AG04450 (cell line): ENCODE data around the gene OSER1. TPM values are rescaled to one million over a fixed set of nuclear protein-coding genes. Genes with fewer than 3 reads are reported as not detected.

Experiments used
- CTCF ChIA-PET: fragments of 300-600, 350-600 bp; formaldehyde crosslinking; extraction: SDS; loops from one replicate; lab custom pipeline; 2022; ENCODE audit warnings: antibody characterized with exemption, inconsistent platforms; lab: Charles Lee
- POLR2A ChIA-PET: fragments of 350-600 bp; formaldehyde crosslinking; extraction: SDS; loops from one replicate; lab custom pipeline; 2021; ENCODE audit warnings: antibody characterized with exemption, inconsistent platforms; lab: Yijun Ruan, JAX
- DNase-seq: peaks from one replicate; pipeline ENCODE4 v3.0.0-alpha.2; 2011; ENCODE audit warnings: low read depth, low spot score
- H3K27ac ChIP-seq: one replicate; pipeline ENCODE4 v1.5.1; 2012; ENCODE audit warnings: low read depth, low read length, control low read depth
- H3K27me3 ChIP-seq: one replicate; pipeline ENCODE4 v1.6.0; 2012; ENCODE audit warnings: low read length; ENCODE audit not compliant: control insufficient read depth, insufficient read depth
- H3K4me3 ChIP-seq: 2 replicates; pipeline ENCODE4 v1.5.1; 2011; ENCODE audit warnings: mild to moderate bottlenecking, low read depth, low read length, control low read depth
- H3K9me3 ChIP-seq: 2 replicates; pipeline ENCODE4 v1.5.1; 2012; ENCODE audit warnings: low read length; ENCODE audit not compliant: control insufficient read depth, insufficient read depth
- CTCF ChIP-seq: IDR thresholded peaks from 2 replicates; pipeline ENCODE4 v1.5.1; 2011; ENCODE audit warnings: low read depth, low read length, control low read depth, inconsistent platforms
- polyA plus RNA-seq: library from polyadenylated mRNA; depleted of rRNA; stranded (reverse); fragments of >200 nt; gene quantifications from 2 replicates; pipeline ENCODE4 v1.2.3, GENCODE V29; 2011

The OSER1 gene
- polyA plus RNA-seq, 1 experiment, result 59.3 TPM

GRCh38 chr20:44171775-44172571 lies 38.6 kb downstream of the OSER1 start:
- ChIA-PET POLR2A (no interaction called here), CTCF (interaction anchor here (1.8 kb wide), 1 partner anchor 55 kb away, joined by 5 read pairs; no protein-coding TSS in a partner anchor)
- Histone ChIP-seq H3K9me3 (no peaks in the 10 kb centered on the region), H3K4me3 (no peak overlapping the region), H3K27me3 (no peaks in the 10 kb centered on the region), H3K27ac (no peak overlapping the region)
- TF ChIP-seq CTCF, result no peak
- DNase-seq, result no peak

GRCh38 chr20:44170816-44171410 lies 39.7 kb downstream of the OSER1 start:
- CTCF ChIA-PET, result interaction anchor here (0.5 kb wide), 1 partner anchor 289 kb away, joined by 3 read pairs; no protein-coding TSS in a partner anchor
- no peak overlapping the region for H3K4me3 ChIP-seq
- POLR2A ChIA-PET, result no interaction called here
- TF ChIP-seq CTCF, result no peak
- DNase-seq, result no peak
- H3K27me3 ChIP-seq, result no peaks in the 10 kb centered on the region
- H3K27ac ChIP-seq, result no peak overlapping the region
- H3K9me3 ChIP-seq, result no peaks in the 10 kb centered on the region

- Histone ChIP-seq H3K9me3 (no peaks in the 10 kb centered on the region), H3K27me3 (peaks cover 3% of the 10 kb centered on the region), H3K4me3 (no peak overlapping the region), H3K27ac (no peak overlapping the region)
- TF ChIP-seq CTCF, result no peak
- DNase-seq, result no peak
- ChIA-PET POLR2A (no interaction called here), CTCF (interaction anchor here (1.3 to 3.2 kb wide), 2 partner anchors 13 to 22 kb away, joined by 3 to 14 read pairs; no protein-coding TSS in a partner anchor)
Measured at GRCh38 chr20:44167736-44168135, 42.8 kb downstream of the OSER1 start.

GRCh38 chr20:44166477-44166876 lies 44.1 kb downstream of the OSER1 start:
- DNase-seq, result no peak
- no peak overlapping the region for H3K4me3 ChIP-seq
- POLR2A ChIA-PET, result no interaction called here

More at GRCh38 chr20:44166477-44166876, 44.1 kb downstream of the OSER1 start:
- peak overlapping the region; percentile 47 for H3K27ac ChIP-seq
- H3K9me3 ChIP-seq, result no peaks in the 10 kb centered on the region
- no peak for TF ChIP-seq CTCF
- CTCF ChIA-PET, result interaction anchor here (1.2 to 3.2 kb wide), 3 partner anchors 18 to 49 kb away, joined by 3 to 14 read pairs (median 5); no protein-coding TSS in a partner anchor
- H3K27me3 ChIP-seq, result peaks cover 5% of the 10 kb centered on the region
